Upper lobe of left lung (tissue), 4 donors: ENCODE results near the gene TFAP2A.

ENCODE experiments used
- POLR2A ChIP-seq, 4 donors: fragments of 450-650 bp; IDR thresholded peaks; one replicate each; pipeline ENCODE4 v1.5.1; 2016 to 2017; ENCODE audit warnings: antibody characterized with exemption in 4 of 4, mild to moderate bottlenecking in 2 of 4
- POLR2AphosphoS5 ChIP-seq, 2 donors: sonication (generic); formaldehyde crosslinking; IDR thresholded peaks; one replicate each; pipeline ENCODE4 v1.5.1; 2017; ENCODE audit warnings: antibody characterized with exemption in 2 of 2
- TF ChIP-seq, protein P1 (sequence below), 6 experiments: fragments of 450-650 bp in 4 of 6; fragments of 200-600 bp in 2 of 6; sonication (generic) in 2 of 6; IDR thresholded peaks; one replicate each; pipeline ENCODE4 v1.5.1; 2016 to 2019; ENCODE audit warnings: antibody characterized with exemption in 6 of 6

DNA sequence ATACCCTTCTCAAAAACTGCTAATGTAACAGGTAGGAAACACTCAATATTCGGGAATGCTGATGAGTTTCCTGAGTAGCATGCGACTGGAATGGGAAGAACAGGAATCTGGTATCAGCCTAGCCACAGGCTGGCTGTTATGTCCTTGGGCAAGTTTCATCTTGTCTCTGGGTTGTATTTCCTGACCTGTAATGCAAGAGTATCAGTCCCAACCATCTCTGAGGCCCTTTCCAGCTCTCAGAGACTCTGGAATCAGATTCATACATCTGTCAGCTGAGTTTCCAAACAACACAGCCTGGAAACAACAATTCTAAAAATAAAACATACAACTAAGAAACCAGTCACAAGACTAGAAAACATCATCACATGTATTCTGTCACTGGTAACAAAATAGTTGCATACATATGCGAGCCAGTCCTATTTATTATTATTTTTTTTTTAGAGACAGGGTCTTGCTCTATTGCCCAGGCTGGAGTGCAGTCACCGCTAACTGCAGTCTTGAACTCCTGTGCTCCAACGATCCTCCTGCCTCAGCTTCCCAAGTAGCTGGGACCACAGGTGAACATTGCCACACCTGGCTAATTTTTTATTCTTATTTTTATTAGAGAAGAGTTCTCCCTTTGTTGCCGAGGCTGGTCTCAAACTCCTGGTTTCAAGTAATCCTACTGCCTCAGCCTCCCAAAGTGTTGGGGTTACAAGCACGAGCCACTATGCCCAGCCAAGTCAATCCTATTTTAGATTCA, 16.7 kb upstream of the TFAP2A start:
- TF ChIP-seq POLR2A (IDR thresholded peaks at IDR 0.05) (no peak), POLR2AphosphoS5 (IDR thresholded peaks at IDR 0.05) (no peak)
- TF ChIP-seq, protein P1, sequence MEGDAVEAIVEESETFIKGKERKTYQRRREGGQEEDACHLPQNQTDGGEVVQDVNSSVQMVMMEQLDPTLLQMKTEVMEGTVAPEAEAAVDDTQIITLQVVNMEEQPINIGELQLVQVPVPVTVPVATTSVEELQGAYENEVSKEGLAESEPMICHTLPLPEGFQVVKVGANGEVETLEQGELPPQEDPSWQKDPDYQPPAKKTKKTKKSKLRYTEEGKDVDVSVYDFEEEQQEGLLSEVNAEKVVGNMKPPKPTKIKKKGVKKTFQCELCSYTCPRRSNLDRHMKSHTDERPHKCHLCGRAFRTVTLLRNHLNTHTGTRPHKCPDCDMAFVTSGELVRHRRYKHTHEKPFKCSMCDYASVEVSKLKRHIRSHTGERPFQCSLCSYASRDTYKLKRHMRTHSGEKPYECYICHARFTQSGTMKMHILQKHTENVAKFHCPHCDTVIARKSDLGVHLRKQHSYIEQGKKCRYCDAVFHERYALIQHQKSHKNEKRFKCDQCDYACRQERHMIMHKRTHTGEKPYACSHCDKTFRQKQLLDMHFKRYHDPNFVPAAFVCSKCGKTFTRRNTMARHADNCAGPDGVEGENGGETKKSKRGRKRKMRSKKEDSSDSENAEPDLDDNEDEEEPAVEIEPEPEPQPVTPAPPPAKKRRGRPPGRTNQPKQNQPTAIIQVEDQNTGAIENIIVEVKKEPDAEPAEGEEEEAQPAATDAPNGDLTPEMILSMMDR (IDR thresholded peaks at IDR 0.05) = no peak
